GM21360 (cell line): ENCODE data around the gene ARIH2.
"Not testable (repeated sequence)": the region's sequence is repeated elsewhere in the genome, so short reads cannot be mapped to it uniquely, and the experiment has no call there.

Experiments
- ATAC-seq: cut with Tn5 transposase; IDR thresholded peaks from one replicate; pipeline ENCODE4 v1.9.1; 2021; ENCODE audit warnings: mild to moderate bottlenecking, moderate library complexity; ENCODE audit not compliant: unreplicated experiment

ARIH2 gene

DNA sequence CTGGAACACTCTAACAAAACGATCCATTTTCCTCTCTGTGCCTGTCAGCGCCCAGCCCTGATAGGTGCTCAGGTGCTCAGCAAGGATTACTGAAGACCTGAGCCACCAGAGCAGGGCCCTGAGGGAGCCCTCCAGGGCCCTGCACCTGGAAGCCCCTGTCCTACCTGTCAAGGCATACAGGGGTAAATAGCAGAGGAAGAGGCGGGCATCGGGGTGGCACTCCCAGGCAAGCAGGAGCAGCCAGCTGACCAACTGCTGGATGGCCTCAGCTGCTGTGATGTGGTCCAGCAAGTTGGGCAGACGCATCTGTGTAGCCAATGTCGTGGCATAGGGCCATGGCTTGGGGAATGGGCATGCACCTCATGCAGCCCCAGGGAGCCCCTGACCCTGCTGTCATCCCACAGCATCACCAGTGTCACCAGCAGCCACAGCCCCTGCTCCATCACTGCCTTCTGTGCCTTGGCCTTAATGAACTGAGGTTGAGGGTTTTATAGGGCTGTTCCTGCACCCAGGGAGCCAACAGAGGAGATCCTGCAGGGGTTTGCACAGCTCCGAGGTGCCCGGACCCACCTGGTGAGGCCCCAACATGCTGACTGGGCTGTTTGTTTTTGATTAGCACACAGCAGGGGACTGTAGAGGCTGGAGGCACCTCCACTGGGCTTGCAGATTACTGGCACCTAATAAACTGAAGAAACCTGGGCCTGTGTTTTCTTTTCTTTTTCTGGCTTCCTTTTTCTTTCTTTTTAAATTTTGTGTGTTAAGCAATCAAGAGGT, 80.6 kb downstream of the ARIH2 start:
- ATAC-seq: no peak

DNA sequence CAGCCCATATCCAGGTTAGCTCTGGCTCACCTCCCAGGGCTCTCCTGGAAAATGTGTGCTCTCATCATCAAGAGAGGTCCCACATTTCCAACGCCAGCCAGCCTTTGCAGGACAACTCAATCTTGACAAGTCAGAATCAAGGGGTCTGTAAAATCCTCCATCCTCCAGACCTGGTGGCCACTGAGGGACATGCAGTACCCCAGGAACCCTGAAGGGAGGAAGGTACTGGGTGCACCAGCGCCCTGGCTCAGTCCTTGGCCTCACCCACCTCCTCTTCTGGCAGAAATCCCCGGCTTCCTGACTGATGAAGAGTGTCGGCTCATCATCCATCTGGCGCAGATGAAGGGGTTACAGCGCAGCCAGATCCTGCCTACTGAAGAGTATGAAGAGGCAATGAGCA, 82.5 kb downstream of the ARIH2 start:
- ATAC-seq: no peak

DNA sequence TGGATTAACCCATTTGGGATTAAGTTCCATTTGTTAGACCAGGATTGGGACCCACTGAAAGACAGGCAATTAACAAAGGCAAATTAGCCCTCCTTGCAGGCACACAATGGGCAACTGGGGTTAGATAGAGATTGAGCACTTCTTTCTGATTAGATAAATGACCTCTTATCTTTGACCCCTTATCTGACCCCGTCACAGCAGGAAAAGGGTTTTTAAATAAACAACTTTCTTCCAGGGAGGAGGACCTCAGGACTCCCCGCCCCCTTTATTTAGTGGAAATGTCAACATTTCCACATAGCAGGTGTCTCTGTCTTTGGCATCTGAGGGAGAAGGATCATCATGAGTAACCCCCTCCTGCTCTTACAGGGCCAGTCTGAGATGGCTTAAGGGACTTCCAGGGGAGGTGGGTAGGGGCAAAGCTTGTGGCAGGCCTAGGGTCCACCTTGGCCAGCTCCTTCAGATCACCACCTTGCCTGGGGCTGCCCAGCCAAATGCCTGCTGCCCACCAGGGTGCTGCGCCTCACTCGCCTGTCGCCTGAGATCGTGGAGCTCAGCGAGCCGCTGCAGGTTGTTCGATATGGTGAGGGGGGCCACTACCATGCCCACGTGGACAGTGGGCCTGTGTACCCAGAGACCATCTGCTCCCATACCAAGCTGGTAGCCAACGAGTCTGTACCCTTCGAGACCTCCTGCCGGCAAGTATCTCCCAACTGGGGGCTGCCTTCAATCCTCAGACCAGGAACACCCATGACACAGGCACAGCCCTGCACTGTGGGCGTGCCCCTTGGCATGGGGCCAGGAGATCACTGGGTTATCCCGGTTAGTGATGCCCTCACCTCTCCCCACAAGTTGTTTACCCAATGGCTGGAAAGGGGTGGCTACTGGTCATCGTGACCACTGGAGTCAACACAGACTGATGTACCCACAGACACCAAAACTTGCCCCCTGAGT, 86.0 kb downstream of the ARIH2 start:
- no peak for ATAC-seq

DNA sequence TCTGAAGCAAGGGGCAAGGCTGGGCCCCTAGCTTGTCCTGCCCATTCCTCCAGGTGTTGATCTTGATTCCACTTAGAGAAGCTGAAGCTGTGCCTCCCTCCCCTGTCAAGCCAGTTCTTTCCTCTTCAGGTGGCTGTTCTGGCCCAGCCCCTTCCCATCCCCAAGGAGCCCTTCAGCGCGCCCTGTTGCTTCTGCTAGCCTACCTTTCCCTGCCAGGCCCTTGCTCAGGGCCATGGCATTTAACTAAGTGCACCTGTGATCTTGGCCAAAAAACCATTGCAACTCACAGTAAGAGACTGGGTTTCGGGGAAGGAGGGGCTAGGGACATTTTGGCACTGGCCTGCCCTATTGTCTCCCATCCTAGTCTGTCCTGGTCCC, 86.7 kb downstream of the ARIH2 start:
- no peak for ATAC-seq

DNA sequence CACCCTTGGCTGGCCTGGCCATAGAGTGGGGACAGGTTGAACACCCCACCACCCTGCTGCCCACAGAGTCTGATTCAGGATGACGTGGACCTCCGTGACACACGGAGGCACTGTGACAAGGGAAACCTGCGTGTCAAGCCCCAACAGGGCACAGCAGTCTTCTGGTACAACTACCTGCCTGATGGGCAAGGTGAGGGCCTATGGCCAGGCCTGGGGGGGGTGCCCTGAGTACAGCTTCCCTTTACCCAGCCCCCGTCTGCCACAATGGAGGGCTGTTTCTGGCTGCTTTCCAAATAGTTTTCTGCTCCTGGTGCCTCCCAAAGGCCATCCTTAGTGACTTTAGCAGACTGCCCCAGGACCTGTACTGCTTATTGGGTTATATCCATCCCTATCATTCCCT, 87.4 kb downstream of the ARIH2 start:
- no peak for ATAC-seq

DNA sequence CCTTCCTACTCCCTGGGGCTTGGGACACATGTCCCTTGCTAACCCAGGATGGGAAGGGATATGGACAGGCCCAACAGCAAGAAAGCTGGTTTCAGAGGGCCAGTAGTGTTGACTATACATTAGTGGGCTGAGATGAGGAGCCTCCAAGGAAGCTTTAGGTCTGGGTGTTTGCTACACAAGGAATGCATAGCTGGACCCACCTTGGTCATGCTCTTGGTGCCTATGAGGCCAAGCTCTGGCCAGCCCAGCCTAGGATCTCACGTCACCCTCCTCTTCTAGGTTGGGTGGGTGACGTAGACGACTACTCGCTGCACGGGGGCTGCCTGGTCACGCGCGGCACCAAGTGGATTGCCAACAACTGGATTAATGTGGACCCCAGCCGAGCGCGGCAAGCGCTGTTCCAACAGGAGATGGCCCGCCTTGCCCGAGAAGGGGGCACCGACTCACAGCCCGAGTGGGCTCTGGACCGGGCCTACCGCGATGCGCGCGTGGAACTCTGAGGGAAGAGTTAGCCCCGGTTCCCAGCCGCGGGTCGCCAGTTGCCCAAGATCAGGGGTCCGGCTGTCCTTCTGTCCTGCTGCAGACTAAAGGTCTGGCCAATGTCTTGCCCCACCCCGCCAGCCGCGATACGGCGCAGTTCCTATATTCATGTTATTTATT, 87.9 kb downstream of the ARIH2 start:
- ATAC-seq: no peak

DNA sequence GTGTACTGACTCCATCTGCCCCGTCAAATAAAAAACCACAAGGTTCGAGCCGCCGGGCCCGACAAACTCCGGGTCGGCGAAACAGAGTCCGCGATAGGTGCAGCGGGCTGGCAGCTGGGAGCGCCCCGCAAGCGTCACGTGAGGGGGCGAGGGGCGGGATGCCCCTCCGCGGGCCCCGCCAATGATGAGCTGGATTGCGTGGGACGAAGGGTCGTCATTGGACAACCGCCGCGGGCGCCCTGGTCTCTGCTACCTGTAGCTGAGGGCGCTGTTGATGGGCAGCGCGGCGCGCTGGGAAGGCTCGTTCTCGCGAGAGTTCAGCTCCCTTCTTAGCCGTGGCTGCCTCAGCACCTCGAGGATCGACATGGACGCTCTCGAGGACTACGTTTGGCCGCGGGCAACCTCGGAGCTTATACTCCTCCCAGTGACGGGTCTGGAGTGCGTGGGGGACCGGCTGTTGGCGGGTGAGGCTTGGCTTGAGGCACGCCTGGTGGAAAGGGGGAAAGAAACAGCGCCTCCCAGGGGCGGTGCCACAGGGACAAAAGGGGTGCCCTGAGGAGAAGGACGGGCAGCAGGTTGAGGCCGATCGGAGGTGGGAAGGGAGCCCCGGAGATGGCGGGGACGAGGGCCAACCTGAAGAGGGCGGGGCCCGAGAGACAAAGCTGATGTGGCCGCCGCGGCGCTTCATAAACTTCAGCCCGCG, 88.6 kb downstream of the ARIH2 start, which contains the start of gene WDR6:
Gene WDR6 (plus strand): TSS at position 324 of the 703 bp plus-strand sequence. CDS start 41 bp downstream, at position 365.
- peak; percentile 79 for ATAC-seq

DNA sequence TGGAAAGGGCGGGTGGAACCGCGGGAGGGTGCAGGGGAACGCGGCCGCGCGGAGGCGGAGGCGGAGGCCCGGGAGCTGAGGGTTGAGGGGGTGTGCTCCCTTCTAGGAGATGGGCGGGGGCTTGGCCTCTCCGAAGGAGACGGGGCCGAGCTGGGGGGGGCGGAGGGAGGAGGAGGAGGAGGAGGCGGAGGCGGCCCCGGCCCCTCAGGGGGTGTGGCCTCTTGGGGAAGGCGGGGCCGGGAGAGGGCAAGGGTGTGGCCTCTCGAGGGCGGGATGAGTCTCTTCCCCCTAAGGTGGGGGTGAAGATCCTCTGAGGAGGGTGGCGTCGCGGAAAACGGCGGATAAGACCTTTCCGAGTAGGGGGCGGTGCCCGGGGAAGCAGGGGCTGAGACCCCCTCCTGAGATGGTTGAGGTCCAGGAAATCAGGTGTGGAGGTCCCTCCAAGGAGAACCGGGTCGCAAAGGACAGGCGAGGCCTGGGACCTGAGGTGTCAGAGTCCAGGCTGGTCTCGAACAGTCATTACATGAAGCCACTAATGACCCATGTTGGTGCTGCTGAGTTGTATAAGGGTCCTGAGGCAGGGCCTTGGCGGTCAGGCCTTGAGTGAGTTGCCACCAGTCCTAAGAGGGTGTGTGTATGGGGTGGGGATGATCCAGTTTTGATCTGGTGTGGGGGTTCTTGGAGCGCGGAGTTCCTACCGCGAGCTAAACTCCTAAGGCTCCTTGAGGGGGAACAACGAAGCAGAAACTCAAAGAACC, 89.3 kb downstream of the ARIH2 start:
- ATAC-seq: peak; percentile 48

DNA sequence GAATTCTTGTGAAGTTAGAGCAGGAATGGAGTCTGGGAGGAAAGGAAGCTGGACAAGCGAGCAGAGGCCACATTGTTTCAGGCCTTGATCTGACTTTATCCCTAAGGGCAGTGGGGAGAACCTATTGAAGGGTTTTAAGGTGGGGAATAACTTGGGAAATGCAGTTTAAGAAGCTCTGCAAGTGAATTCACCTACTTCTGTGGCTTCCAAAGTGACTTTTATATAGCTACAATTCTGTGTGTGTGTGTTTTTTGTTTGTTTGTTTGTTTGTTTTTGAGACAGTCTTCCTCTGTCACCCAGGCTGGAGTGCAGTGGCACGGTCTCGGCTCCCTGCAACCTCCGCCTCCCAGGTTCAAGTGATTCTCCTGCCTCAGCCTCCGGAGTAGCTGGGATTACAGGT, 90.0 kb downstream of the ARIH2 start:
- ATAC-seq: not testable (repeated sequence)

DNA sequence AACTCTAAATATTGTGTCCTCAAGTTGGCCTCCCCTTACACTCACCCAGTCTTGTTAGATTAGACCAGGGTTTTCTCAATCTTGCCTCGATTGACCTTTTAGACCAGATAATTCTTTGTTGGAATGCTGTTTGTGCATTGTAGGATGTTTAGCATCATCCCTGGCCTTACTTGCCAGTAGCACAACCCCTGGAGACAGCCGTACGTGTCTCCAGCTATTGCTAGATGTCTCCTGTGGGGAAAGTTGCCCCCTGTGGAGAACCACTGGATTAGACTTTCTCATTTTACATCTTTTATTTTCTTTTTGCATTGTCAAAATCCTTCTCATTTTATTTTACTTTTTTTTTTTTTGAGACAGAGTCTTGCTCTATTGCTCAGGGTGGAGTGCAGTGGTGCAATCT, 90.8 kb downstream of the ARIH2 start:
- no peak for ATAC-seq

DNA sequence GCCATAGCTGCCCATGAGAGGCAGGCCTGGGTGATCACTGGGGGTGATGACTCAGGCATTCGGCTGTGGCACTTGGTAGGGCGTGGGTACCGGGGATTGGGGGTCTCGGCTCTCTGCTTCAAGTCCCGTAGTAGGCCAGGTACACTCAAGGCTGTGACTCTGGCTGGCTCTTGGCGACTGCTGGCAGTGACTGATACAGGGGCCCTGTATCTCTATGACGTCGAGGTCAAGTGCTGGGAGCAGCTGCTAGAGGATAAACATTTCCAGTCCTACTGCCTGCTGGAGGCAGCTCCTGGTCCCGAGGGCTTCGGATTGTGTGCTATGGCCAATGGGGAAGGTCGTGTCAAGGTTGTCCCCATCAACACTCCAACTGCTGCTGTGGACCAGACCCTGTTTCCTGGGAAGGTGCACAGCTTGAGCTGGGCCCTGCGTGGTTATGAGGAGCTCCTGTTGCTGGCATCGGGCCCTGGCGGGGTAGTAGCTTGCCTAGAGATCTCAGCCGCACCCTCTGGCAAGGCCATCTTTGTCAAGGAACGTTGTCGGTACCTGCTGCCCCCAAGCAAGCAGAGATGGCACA, 93.9 kb downstream of the ARIH2 start:
- ATAC-seq: no peak

DNA sequence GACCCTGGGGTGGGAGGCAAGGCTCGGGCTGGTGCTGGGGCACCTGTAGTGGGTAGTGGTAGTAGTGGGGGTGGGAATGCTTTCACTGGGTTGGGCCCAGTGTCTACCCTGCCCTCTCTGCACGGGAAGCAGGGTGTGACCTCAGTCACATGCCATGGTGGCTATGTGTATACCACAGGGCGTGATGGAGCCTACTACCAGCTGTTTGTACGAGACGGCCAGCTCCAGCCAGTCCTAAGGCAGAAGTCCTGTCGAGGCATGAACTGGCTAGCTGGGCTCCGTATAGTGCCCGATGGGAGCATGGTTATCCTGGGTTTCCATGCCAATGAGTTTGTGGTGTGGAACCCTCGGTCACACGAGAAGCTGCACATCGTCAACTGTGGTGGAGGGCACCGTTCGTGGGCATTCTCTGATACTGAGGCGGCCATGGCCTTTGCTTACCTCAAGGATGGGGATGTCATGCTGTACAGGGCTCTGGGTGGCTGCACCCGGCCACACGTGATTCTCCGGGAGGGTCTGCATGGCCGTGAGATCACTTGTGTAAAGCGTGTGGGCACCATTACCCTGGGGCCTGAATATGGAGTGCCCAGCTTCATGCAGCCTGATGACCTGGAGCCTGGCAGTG, 94.6 kb downstream of the ARIH2 start:
- ATAC-seq: no peak

DNA sequence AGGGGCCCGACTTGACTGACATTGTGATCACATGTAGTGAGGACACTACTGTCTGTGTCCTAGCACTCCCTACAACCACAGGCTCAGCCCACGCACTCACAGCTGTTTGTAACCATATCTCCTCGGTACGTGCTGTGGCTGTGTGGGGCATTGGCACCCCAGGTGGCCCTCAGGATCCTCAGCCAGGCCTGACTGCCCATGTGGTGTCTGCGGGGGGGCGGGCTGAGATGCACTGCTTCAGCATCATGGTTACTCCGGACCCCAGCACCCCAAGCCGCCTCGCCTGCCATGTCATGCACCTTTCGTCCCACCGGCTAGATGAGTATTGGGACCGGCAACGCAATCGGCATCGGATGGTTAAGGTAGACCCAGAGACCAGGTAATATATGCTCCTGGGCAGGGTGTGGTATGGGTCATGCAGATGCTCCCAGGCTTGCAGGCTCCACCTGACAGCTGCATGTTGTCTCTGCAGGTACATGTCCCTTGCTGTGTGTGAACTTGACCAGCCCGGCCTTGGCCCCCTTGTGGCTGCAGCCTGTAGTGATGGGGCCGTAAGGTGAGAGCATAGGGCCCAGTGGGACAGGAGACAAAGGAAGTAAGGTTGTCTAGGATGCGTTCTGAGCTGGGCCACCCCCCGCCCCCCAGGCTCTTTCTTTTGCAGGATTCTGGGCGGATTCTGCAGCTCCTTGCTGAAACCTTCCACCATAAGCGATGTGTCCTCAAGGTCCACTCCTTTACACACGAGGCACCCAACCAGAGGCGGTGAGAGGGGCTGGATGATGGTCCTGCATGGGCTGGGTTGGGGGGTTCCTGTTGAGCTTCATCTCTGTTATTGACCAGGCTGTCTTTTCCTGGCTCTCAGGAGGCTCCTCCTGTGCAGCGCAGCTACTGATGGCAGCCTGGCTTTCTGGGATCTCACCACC, 95.4 kb downstream of the ARIH2 start:
- ATAC-seq: no peak

DNA sequence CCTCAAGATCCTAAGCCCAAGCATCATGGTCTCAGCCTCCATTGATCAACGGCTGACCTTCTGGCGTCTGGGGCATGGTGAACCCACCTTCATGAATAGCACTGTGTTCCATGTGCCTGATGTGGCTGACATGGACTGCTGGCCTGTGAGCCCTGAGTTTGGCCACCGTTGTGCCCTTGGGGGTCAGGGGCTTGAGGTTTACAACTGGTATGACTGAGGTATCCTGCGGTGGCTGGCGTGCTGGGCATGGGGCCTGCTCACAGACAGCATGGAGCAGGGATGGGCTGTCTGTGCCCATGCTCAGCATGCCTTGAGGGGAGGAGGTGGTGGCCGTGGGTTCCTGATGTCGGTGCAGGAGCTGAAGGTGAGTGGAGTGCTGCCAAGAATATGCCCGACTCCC, 96.4 kb downstream of the ARIH2 start:
- ATAC-seq: no peak

DNA sequence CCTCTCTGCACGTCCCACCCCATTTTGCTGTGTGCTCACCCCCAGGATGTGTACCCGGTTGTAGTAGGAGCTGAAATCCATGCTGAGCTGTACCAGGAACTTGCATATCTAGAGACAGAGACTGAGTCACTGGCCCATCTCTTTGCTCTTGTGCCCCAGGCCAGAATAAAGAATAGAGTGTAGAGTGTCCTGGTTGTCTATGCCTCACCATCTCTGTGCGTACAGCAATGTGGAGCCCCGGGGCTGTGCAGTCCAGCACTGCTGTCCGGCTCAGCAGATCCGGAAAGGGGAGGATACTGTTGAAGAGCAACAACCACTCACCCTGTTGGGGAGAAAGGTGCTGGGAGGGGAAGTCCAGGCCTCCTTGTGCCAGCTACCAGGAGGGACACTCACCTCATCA, 97.1 kb downstream of the ARIH2 start:
- no peak for ATAC-seq

DNA sequence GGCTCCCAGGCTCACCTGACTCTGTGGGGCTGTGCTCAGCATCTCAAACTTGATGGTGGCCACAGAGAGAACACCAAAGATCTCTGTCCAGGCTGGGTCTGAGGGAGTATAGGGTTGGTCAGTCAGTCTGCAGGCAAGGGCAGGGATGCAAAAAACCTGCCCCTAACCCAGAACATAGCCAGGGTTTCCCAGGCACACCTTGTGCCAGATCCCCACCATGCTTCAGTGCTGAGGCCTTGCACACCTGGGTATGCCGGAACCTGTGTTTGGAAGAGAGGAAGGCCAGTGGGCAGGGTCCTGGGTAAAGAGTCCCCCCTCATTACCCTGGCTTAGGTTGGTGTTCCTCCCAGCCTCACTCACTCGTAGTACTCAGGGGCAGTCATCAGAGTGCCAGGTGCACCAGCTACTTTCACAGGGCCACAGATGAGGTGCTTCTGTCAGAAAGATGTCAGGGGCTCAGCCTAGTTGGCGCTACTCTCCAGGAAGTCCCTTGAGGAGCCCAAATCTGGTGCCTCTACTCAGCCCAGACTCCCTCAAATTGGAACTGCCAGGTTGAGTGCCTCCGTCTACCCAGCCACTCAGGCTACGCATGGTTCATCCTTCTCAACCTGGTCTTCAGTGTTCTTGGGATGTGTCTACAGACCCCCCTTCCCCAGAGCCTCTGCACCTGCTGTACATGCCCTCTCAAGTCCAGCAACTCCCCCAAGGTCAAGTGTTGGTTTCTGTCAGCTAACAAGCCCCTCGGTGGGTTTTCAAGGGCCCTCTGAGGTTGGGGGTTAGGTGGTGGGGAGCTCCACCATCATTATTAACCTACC, 98.0 kb downstream of the ARIH2 start:
- no peak for ATAC-seq

DNA sequence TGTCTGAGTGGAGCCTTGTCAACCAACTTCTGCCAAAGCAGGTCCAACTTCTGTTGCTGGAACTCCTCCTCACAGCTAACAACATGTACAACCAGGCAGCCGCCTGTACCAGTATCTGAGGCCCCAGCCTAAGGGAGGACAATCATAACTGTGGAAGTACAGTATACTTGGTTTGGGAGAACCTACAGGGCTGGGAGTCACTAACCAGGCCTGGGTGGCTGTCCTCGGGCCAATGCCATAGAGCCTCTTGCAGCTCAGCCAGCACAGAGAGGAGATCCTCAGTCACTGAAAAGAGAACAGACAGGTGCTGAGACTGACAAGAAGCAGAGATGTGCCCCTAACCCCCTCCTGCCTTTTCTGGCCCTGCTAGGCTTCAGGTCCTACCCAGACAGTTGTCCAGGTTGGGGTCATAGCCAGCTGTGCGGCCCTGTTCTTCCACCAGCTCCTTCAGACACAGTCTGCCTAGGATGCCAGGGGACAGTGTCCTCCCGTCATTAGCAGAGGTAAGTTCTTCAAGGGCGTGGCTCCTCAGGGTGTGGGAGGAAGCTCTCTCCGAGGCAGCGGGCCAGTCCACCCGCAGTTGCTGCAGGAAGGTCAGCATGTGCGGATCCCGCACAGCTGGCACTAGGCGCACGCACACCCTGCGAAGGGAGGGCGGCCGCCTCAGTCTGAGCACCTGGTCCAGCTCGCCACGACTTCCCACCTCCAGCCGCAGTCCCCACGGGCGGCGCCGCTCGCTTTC, 98.8 kb downstream of the ARIH2 start:
- ATAC-seq: no peak
